GM23248 (cell line): ENCODE measurements around the gene NR2C1.

Source experiments
- EZH2 ChIP-seq: fragments of 200-600 bp; sonication (generic); IDR thresholded peaks from 2 replicates; pipeline ENCODE4 v1.6.1; 2018; ENCODE audit warnings: antibody characterized with exemption, mild to moderate bottlenecking; ENCODE audit not compliant: insufficient read depth, poor library complexity, severe bottlenecking
- EZH2phosphoT487 ChIP-seq: fragments of 200-600 bp; sonication (generic); IDR thresholded peaks from 2 replicates; pipeline ENCODE4 v1.6.1; 2018; ENCODE audit warnings: antibody characterized with exemption, moderate library complexity, mild to moderate bottlenecking, low read depth; ENCODE audit not compliant: insufficient read depth

DNA sequence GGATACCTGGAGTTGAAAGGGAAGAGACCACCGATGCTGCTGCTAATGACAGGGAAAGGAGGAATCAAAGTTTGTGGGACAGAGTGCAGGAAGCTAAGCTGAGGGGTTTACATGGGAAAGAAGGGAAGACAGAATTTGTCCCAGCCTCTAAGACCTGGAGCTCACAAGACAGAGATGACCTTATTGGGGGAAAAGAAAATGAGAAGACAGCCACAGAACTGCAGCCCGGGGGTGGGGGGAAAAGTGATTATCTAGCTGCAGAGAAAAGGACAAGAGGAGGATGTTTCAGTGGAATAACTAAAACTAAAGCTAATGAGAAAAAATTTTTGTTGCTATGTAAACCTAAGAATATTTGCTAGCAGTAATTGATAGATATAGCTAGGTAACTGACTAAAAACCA is 100.6 kb downstream of the NR2C1 start:
- TF ChIP-seq EZH2 (no peak), EZH2phosphoT487 (no peak)
